CD4-positive, alpha-beta T cell treated with Interleukin-6 for 4 hours (primary cell): ENCODE results near the gene RIPK4.
A peak's percentile ranks its signal among the peaks of the same experiment; 100 is the strongest.

Experiments
- DNase-seq: peaks from one replicate; pipeline ENCODE4 v3.0.0-alpha.2; 2020; ENCODE audit warnings: mixed read lengths

RIPK4 gene

GRCh38 chr21:41768437-41769042, 1.7 kb upstream of the RIPK4 start:
- DNase-seq: peak; percentile 29

DNA sequence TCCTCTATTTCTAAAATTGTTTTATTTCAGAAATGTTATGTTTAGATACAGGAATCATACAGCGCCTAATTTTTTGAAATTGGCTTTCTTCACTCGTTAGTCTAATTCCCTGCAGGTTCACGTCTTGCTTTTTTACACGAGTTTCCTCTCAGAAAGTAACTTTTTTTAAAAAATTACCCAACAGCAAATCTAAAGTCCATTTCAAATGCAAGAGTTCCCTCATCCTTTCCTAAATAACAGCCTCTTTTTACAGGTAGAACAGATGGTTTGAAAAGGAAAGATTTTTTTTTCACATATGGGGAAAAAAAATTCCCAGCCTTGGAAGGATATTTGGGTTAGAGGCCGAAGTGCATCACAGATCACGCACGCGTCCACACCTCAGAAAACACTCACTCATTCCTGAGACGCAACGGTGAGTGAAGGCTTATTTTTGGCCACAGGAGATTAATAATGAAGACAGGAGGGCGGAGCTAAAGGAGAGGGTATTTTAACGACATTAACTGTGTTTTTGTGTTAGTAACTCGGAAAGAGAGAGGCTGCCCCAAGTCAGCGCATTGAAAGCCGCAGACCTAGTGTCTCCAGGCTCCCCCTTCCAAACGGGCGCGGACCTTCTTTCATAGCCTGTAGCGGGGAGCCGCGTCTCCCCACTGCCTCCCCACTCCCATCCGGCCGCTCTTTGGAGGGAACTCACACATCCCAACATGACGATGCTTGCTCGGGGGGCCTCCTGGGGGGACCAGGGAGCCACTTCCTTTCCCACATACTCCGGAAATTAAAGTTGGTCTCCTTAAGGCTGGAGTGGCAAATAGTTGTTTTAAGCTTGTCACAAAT, 969 bp upstream of the RIPK4 start:
- peak; percentile 7 for DNase-seq

DNA sequence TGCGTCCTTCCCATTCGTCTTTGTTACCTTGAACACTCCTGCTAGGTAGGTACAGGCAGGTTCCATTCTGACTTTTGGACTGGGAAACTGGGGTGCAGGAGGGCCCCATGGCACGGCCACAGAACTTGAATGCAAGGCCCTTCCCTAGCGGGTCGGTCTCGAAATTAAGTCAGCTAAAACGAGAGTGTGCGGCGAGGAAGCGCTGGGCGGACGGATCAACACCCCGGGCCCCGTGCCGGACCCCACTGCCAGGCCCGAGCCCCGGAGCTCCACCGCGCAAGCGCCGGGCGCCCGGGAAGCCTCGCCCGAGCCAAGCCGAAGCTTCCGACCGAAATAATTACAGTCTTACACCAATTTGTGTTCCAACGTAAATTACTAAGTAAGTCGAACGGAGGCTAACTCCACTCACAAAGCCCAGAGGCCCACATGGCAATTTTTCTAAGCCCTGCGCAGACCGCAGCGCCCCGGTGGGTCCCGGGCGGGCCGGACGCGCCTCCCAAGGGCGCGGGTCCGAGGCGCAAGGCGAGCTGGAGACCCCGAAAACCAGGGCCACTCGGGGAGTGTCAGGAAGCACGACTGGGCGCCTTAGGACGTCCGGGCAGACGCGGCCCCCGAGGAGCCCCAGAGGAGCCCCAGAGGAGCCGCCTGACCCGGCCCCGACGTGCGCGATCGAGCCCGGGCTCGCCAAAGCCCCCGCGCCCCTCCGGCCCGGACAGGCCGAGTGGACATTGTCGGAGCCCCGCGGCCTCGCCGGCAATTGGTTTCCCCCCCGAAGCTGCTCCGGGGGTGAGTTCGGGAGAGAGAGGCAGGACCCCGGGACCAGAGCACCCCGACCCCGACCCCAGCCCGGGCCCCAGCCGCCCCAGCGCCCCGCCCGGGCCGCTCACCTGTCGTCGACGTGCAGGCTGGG, 624 bp downstream of the RIPK4 start:
- no peak for DNase-seq

DNA sequence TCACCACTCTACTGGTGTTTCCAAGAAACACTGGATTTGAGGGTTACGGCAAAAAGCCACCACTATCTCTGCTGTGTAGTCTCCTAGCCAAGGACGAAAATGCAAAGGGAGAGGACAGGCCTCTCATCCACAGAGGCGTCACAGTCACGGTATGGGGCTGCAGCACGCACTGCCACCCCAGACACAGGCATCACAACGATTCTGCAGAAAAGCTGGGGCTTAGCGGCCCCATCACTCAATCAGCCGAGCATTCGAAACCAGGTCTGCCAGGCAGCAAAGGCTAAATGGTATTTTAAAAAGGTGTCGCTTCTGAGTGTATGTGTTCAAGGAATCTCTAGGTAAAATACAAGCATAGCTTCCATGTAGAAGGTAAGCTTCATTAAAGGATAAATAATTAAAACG, 1.4 kb downstream of the RIPK4 start:
- no peak for DNase-seq

DNA sequence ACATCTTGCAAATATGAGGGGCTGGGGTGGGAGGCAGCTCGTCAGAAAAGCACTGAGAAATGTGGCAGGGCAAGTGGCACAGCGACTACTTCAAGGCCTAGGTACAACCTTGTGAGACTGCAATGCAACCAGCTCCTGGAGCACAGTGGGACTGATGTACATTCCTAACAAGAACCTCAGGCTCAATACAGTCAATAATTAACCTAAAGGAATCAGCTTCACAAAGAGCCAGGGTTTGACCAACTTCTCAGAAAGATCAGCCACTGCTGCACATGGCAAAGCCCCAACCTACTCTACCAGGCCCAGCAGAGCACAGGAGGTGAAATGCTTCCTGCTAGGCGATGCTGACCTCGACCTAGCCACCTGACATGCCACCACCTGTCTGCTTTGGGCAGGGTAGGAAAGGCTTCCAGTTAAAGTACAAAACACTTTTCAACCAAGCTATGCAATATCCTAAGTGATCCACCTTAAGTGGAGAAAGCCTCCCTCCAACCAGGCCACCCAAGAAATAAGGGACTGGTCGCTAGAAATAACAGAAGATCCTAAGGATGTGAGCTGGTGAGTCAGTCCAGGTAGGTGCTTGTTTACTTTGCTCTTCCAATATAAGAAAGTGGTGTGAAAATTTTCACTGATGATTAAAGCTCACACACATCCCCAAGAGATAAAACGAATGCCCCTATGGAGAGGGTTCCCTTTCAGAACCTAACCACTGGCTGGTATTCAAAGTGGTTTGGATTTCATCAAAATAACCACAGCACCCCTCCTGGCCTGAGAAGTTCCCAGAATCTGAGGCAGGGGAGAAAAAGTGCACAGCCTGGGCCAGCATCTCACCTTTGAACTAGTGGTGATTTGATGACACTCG, 2.1 kb downstream of the RIPK4 start:
- DNase-seq: no peak

GRCh38 chr21:41763996-41764395, 2.9 kb downstream of the RIPK4 start:
- no peak for DNase-seq

DNA sequence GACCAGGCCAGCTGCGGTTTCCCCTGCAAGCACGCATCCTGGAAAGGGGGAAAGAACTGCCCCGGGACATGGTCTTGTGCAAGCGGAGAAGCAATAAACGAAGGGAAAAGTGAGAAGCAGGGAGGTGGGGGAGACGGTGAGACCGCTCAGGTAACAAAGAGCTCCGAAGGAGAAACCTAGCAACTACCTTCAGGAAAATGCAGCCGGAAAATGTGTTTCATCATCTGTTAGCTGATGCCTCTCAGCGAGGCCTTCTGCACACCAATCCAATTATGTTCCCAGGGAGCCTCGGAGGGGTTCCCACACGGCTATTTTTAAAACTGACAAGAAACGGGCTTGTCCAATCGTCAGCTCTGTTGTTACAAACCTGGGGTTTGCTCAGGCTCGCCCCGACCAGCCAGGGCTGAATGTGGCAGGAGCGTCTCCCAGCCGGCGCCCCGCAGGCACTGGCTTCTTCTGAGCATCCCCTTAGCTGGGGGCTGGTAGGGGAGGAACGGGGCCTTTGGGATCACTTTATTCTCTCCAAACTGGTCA, 3.4 kb downstream of the RIPK4 start:
- no peak for DNase-seq

GRCh38 chr21:41762753-41763152, 4.1 kb downstream of the RIPK4 start:
- DNase-seq: no peak

- no peak for DNase-seq
These were observed 4.8 kb downstream of the RIPK4 start for GRCh38 chr21:41761934-41762635.

DNA sequence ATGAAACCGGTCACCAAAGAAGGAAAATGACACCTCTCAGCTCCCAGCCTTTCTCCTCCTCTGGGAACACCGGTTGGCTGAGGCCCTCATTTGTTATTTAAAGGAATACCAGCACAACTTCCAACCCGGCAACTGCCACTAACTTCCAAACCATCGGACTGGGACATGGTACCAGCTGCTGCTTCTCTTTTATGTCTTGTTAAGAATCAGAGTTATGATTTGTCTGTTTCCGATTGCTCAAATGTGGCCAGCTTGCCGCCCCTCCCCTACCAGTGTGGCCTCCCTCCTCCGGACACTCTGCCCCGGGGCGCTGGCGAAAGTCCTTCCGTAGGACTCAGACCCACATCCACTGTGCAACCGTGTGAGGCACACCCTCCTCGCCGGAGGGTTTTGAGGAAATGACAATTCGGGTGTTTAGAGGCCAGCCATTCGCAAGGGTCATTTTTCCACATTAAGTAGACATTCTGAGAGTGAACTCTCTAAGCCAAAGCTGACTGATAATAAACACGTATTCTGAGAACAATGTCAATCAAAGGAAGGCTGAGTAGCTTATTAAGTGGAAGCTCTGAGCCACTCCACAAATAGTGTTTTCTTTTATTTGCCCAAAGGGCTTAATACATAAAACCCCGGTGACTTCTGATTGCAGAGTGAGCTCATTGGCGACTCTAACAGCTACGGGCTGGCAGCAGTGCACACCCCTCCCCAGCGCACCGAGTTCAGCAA, 5.5 kb downstream of the RIPK4 start:
- DNase-seq: no peak

GRCh38 chr21:41760411-41760810, 6.4 kb downstream of the RIPK4 start:
- DNase-seq: no peak

GRCh38 chr21:41759926-41760325, 6.9 kb downstream of the RIPK4 start:
- DNase-seq: no peak

- DNase-seq: no peak
These were observed 7.5 kb downstream of the RIPK4 start for GRCh38 chr21:41759214-41759840.

DNA sequence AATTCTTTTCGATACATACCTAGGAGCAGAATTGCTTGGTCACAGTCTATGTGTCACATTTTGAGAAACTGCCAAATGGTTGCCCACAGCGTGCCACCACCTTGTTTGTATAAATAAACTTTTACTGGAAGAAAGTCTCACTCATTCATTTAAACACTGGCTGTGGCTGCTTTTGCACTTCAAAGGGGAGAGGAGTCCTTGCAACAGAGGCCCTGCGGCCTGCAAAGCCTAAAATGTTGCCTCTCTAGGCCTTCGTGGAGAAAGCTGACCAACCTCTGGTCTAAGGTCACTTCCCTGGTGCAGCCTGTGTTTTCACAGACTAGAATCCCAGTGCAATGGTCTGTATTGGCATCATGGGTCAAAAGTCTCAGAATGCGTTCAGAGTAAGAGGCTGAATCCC, 8.3 kb downstream of the RIPK4 start:
- no peak for DNase-seq

GRCh38 chr21:41755934-41756773, 10.7 kb downstream of the RIPK4 start:
- no peak for DNase-seq

- DNase-seq: no peak
These were observed 11.5 kb downstream of the RIPK4 start for GRCh38 chr21:41755258-41755933.

GRCh38 chr21:41754479-41754891, 12.4 kb downstream of the RIPK4 start:
- DNase-seq: no peak

DNA sequence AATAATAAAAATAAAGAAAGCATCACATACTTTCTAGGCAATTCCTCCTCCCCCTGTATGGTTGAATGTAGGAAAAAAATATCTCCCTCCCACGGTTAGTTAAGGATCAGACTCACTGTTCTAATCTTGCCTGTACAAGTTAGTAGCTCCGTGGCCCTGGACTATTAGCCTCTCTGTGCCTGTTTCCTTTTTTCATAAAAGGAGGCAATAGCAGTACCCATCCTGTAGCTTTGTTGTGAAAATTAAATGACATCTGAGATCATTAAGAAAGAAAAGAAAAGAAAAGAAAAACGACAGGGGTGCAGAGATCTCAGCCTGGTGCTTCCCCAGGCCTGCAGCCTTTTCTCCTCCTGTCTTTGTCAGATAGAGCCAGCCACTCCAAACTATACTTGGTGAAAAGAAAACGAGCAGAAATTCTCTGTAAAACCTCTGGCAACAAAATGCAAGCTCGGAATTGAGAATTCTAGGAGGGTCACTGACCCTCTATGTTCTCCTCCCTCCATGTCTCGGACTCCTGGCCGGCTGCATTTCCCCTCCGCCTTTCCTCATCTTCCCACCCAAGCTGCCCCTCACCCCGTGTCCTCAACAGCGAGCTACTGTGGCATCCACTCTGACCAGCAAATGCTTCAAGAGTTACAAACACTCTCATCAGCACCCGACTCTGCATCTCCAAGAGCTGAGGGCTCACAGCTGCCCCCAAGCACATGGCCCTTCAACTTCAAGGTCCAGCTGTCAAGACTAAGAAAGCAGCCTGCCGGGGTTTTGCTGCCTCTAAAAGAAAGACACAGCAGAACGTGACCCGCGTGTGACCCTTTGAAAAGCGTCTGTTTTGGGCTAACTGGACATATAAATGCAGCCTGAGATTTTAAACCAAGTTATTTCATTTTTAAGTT, 13.6 kb downstream of the RIPK4 start:
- DNase-seq: no peak
